GM18508 (cell line): ENCODE results near the gene AP1G1.
"Not testable (repeated sequence)": the region's sequence is repeated elsewhere in the genome, so short reads cannot be mapped to it uniquely, and the experiment has no call there.

Experiments
- ATAC-seq: cut with Tn5 transposase; IDR thresholded peaks from one replicate; pipeline ENCODE4 v1.9.1; 2021; ENCODE audit warnings: moderate number of reproducible peaks; ENCODE audit not compliant: insufficient read depth, unreplicated experiment

The AP1G1 gene

GRCh38 chr16:71709229-71709781 is 99.3 kb downstream of the AP1G1 start:
- no peak for ATAC-seq

- ATAC-seq: no peak
These were observed 99.9 kb downstream of the AP1G1 start for GRCh38 chr16:71708696-71709095.

GRCh38 chr16:71707199-71707598 is 101.4 kb downstream of the AP1G1 start:
- no peak for ATAC-seq

- ATAC-seq: no peak
These were observed 102.6 kb downstream of the AP1G1 start for GRCh38 chr16:71706046-71706445.

- no peak for ATAC-seq
These were observed 105.3 kb downstream of the AP1G1 start for GRCh38 chr16:71703333-71703732.

- no peak for ATAC-seq
These were observed 107.8 kb downstream of the AP1G1 start for GRCh38 chr16:71700831-71701230.

- no peak for ATAC-seq
These were observed 110.1 kb downstream of the AP1G1 start for GRCh38 chr16:71698491-71698890.

GRCh38 chr16:71693164-71693563 is 115.5 kb downstream of the AP1G1 start:
- ATAC-seq: no peak

- no peak for ATAC-seq
These were observed 118.7 kb downstream of the AP1G1 start for GRCh38 chr16:71689901-71690300.

- ATAC-seq: no peak
These were observed 120.8 kb downstream of the AP1G1 start for GRCh38 chr16:71687861-71688260.

GRCh38 chr16:71684280-71684679 is 124.4 kb downstream of the AP1G1 start:
- ATAC-seq: not testable (repeated sequence)

GRCh38 chr16:71681360-71681759 is 127.3 kb downstream of the AP1G1 start:
- ATAC-seq: no peak
